Upper lobe of right lung (tissue), 1 donor: ENCODE measurements around the gene GLDN. TPM values are rescaled to one million over a fixed set of nuclear protein-coding genes. Genes with fewer than 3 reads are reported as not detected.

Experiments
- ATAC-seq: fragments of 200-7000 bp; cut with Tn5 transposase; one replicate; pipeline ENCODE4 v1.9.1; 2020; ENCODE audit warnings: mild to moderate bottlenecking, moderate library complexity
- DNase-seq: peaks from one replicate; pipeline ENCODE4 v3.0.0-alpha.2; 2020
- H3K27ac ChIP-seq: fragments of 200-600 bp; one replicate; pipeline ENCODE4 v1.8.0; 2022
- H3K27me3 ChIP-seq: fragments of 200-600 bp; one replicate; pipeline ENCODE4 v1.8.0; 2022; ENCODE audit warnings: mild to moderate bottlenecking
- H3K36me3 ChIP-seq: fragments of 200-600 bp; one replicate; pipeline ENCODE4 v1.8.0; 2022
- H3K4me1 ChIP-seq: fragments of 200-600 bp; one replicate; pipeline ENCODE4 v1.8.0; 2022
- H3K4me3 ChIP-seq: fragments of 200-600 bp; one replicate; pipeline ENCODE4 v1.8.0; 2022; ENCODE audit warnings: mild to moderate bottlenecking
- H3K9me3 ChIP-seq: fragments of 200-600 bp; one replicate; pipeline ENCODE4 v1.8.0; 2022
- CTCF ChIP-seq: fragments of 200-600 bp; IDR thresholded peaks from one replicate; pipeline ENCODE4 v1.8.0; 2022; ENCODE audit warnings: antibody characterized with exemption
- intact Hi-C: fragments of 100-400 bp; cut with DNase I; formaldehyde crosslinking; loops from one replicate; pipeline ENCODE4 v1.11.0; 2022
- total RNA-seq: library from RNA; stranded (reverse); fragmentation: NEBNext Ultra II Directional; extraction: Animal tissue kit (Norgen Biotek cat#: 25700); gene quantifications from one replicate; pipeline ENCODE4 v1.2.1, GENCODE V29; 2021
- donor health status: DM: no; HTN: yes; CAD: no; lungs with severe emphysema.

Gene GLDN
- total RNA-seq, 1 donor from 2014 or later, result 21.8 TPM

- ATAC-seq, result no peak
- no peaks in the 10 kb centered on the region for H3K4me1 ChIP-seq
- no peaks in the 10 kb centered on the region for H3K9me3 ChIP-seq
- H3K36me3 ChIP-seq, result no peaks in the 10 kb centered on the region
- DNase-seq, result no peak
- no peaks in the 10 kb centered on the region for H3K27me3 ChIP-seq
- H3K27ac ChIP-seq, result no peak overlapping the region
- no peak for TF ChIP-seq CTCF
- intact Hi-C loops, result no loop called here
- no peak overlapping the region for H3K4me3 ChIP-seq
These were observed 7.8 kb downstream of the GLDN start for GRCh38 chr15:51349156-51349844.

GRCh38 chr15:51350723-51351122 is 9.3 kb downstream of the GLDN start:
- no peaks in the 10 kb centered on the region for H3K36me3 ChIP-seq
- ATAC-seq (no peak), DNase-seq (no peak)
- intact Hi-C loops, result no loop called here
- no peak overlapping the region for H3K27ac ChIP-seq
- no peaks in the 10 kb centered on the region for H3K9me3 ChIP-seq
- H3K4me1 ChIP-seq, result no peaks in the 10 kb centered on the region
- no peak overlapping the region for H3K4me3 ChIP-seq
- TF ChIP-seq CTCF, result no peak
- no peaks in the 10 kb centered on the region for H3K27me3 ChIP-seq

GRCh38 chr15:51353976-51354375 is 12.5 kb downstream of the GLDN start:
- TF ChIP-seq CTCF, result no peak
- no peaks in the 10 kb centered on the region for H3K9me3 ChIP-seq
- no peaks in the 10 kb centered on the region for H3K27me3 ChIP-seq
- ATAC-seq (no peak), DNase-seq (no peak)
- H3K36me3 ChIP-seq, result no peaks in the 10 kb centered on the region
- no peaks in the 10 kb centered on the region for H3K4me1 ChIP-seq
- no peak overlapping the region for H3K27ac ChIP-seq
- H3K4me3 ChIP-seq, result no peak overlapping the region
- intact Hi-C loops, result no loop called here

GRCh38 chr15:51355096-51355495 is 13.6 kb downstream of the GLDN start:
- Histone ChIP-seq H3K27ac (no peak overlapping the region), H3K9me3 (no peaks in the 10 kb centered on the region), H3K36me3 (no peaks in the 10 kb centered on the region), H3K4me1 (no peaks in the 10 kb centered on the region), H3K4me3 (no peak overlapping the region), H3K27me3 (no peaks in the 10 kb centered on the region)
- DNase-seq (no peak), ATAC-seq (no peak)
- TF ChIP-seq CTCF, result no peak
- intact Hi-C loops, result no loop called here

GRCh38 chr15:51356147-51356546 is 14.7 kb downstream of the GLDN start:
- DNase-seq (no peak), ATAC-seq (no peak)
- Histone ChIP-seq H3K4me1 (no peaks in the 10 kb centered on the region), H3K9me3 (no peaks in the 10 kb centered on the region), H3K4me3 (no peak overlapping the region), H3K27me3 (no peaks in the 10 kb centered on the region), H3K36me3 (no peaks in the 10 kb centered on the region), H3K27ac (no peak overlapping the region)
- no peak for TF ChIP-seq CTCF
- intact Hi-C loops, result no loop called here

GRCh38 chr15:51356983-51357382 is 15.5 kb downstream of the GLDN start:
- H3K27ac ChIP-seq, result no peak overlapping the region
- DNase-seq (no peak), ATAC-seq (no peak)
- no peaks in the 10 kb centered on the region for H3K27me3 ChIP-seq
- intact Hi-C loops, result no loop called here
- H3K9me3 ChIP-seq, result no peaks in the 10 kb centered on the region
- H3K36me3 ChIP-seq, result no peaks in the 10 kb centered on the region
- no peak for TF ChIP-seq CTCF
- H3K4me3 ChIP-seq, result no peak overlapping the region
- no peaks in the 10 kb centered on the region for H3K4me1 ChIP-seq
